Measurements from ENCODE around the gene TLR6.

TLR6 gene

GRCh38 chr4:38803833-38804653 lies 52.6 kb downstream of the TLR6 start:
- Histone ChIP-seq H4K91ac (ENCODE audit: low read depth, low read length, poor library complexity) (no peak overlapping the region), H2BK120ac (ENCODE audit: low read depth, low read length) (no peak overlapping the region), H3K4me2 (ENCODE audit: insufficient read depth, low read length, poor library complexity, severe bottlenecking) (no peak overlapping the region), H3K23ac (ENCODE audit: low read depth, low read length, poor library complexity) (no peak overlapping the region), H3K27ac (replicated peaks; ENCODE audit: low read length) (no peak overlapping the region), H3K4me1 (ENCODE audit: control insufficient read depth in 2 of 2, insufficient read depth in 1 of 2, low read depth in 1 of 2, low read length in 2 of 2) (no peaks in the 10 kb centered on the region), H2BK12ac (ENCODE audit: low read length) (no peak overlapping the region), H4K8ac (ENCODE audit: low read depth, low read length) (no peak overlapping the region), H3K9me3 (replicated peaks in 1 of 2; ENCODE audit: control insufficient read depth in 2 of 2, insufficient read depth in 1 of 2, low read depth in 1 of 2, low read length in 2 of 2) (peaks cover 7 to 8% of the 10 kb centered on the region in 2 donors), H3K9ac (ENCODE audit: low read depth, low read length, poor library complexity) (no peak overlapping the region), H3K14ac (ENCODE audit: low read length) (no peak overlapping the region), H3K27me3 (ENCODE audit: control insufficient read depth in 3 of 3, insufficient read depth in 3 of 3, low read depth in 1 of 3, low read length in 3 of 3) (peaks cover 0 to 2% (median 0%) of the 10 kb centered on the region in 3 experiments), H2AK5ac (ENCODE audit: low read depth, low read length) (no peak overlapping the region), H2BK5ac (ENCODE audit: low read length) (no peak overlapping the region), H2BK15ac (ENCODE audit: low read length) (no peak overlapping the region), H3K36me3 (replicated peaks in 1 of 2; ENCODE audit: control insufficient read depth in 2 of 2, insufficient read depth in 2 of 2, low read length in 2 of 2) (no peaks in the 10 kb centered on the region), H3K4me3 (ENCODE audit: low read length in 2 of 2) (no peak overlapping the region), H3K18ac (ENCODE audit: low read length) (no peak overlapping the region), H2AFZ (ENCODE audit: low read length) (no peak overlapping the region), H3K79me1 (ENCODE audit: low read depth, low read length) (no peaks in the 10 kb centered on the region), H3K4ac (ENCODE audit: low read length) (no peak overlapping the region)
- no peak for DNase-seq (ENCODE audit: low spot score)
- no CpG with 5 or more reads among the region's 6 CpGs for WGBS, 2 donors (ENCODE audit: extremely low coverage in 2 of 2, insufficient read length in 2 of 2, insufficient replicate concordance in 1 of 2)

- DNase-seq (ENCODE audit: low spot score): no peak
- WGBS, 2 donors (ENCODE audit: extremely low coverage in 2 of 2, insufficient read length in 2 of 2, insufficient replicate concordance in 1 of 2): no CpG with 5 or more reads among the region's 15 CpGs
- Histone ChIP-seq H2BK120ac (ENCODE audit: low read depth, low read length) (no peak overlapping the region), H3K36me3 (replicated peaks in 1 of 2; ENCODE audit: control insufficient read depth in 2 of 2, insufficient read depth in 2 of 2, low read length in 2 of 2) (no peaks in the 10 kb centered on the region), H3K18ac (ENCODE audit: low read length) (no peak overlapping the region), H3K9ac (ENCODE audit: low read depth, low read length, poor library complexity) (no peak overlapping the region), H3K4me2 (ENCODE audit: insufficient read depth, low read length, poor library complexity, severe bottlenecking) (no peak overlapping the region), H3K27me3 (ENCODE audit: control insufficient read depth in 3 of 3, insufficient read depth in 3 of 3, low read depth in 1 of 3, low read length in 3 of 3) (peaks cover 0 to 2% (median 2%) of the 10 kb centered on the region in 3 experiments), H3K14ac (ENCODE audit: low read length) (no peak overlapping the region), H3K27ac (replicated peaks; ENCODE audit: low read length) (no peak overlapping the region), H3K4ac (ENCODE audit: low read length) (no peak overlapping the region), H3K79me1 (ENCODE audit: low read depth, low read length) (no peaks in the 10 kb centered on the region), H3K4me1 (ENCODE audit: control insufficient read depth in 2 of 2, insufficient read depth in 1 of 2, low read depth in 1 of 2, low read length in 2 of 2) (no peaks in the 10 kb centered on the region), H3K23ac (ENCODE audit: low read depth, low read length, poor library complexity) (no peak overlapping the region), H4K8ac (ENCODE audit: low read depth, low read length) (no peak overlapping the region), H2BK5ac (ENCODE audit: low read length) (no peak overlapping the region), H2AK5ac (ENCODE audit: low read depth, low read length) (no peak overlapping the region), H2BK15ac (ENCODE audit: low read length) (no peak overlapping the region), H3K9me3 (replicated peaks in 1 of 2; ENCODE audit: control insufficient read depth in 2 of 2, insufficient read depth in 1 of 2, low read depth in 1 of 2, low read length in 2 of 2) (peaks cover 7 to 8% of the 10 kb centered on the region in 2 donors), H2AFZ (ENCODE audit: low read length) (no peak overlapping the region), H3K4me3 (ENCODE audit: low read length in 2 of 2) (no peak overlapping the region), H2BK12ac (ENCODE audit: low read length) (no peak overlapping the region), H4K91ac (ENCODE audit: low read depth, low read length, poor library complexity) (no peak overlapping the region)
Observed at GRCh38 chr4:38802561-38803355, 53.9 kb downstream of the TLR6 start.

- H3K4me3 ChIP-seq (ENCODE audit: low read length in 2 of 2): no peak overlapping the region
- no peak overlapping the region for H2AK5ac ChIP-seq (ENCODE audit: low read depth, low read length)
- H3K9me3 ChIP-seq (replicated peaks in 1 of 2; ENCODE audit: control insufficient read depth in 2 of 2, insufficient read depth in 1 of 2, low read depth in 1 of 2, low read length in 2 of 2): peaks cover 7 to 8% of the 10 kb centered on the region in 2 donors
- no peak overlapping the region for H4K8ac ChIP-seq (ENCODE audit: low read depth, low read length)
- H3K27ac ChIP-seq (replicated peaks; ENCODE audit: low read length): no peak overlapping the region
- no CpG with 5 or more reads among the region's 3 CpGs for WGBS, 2 donors (ENCODE audit: extremely low coverage in 2 of 2, insufficient read length in 2 of 2, insufficient replicate concordance in 1 of 2)
- H3K9ac ChIP-seq (ENCODE audit: low read depth, low read length, poor library complexity): no peak overlapping the region
- no peak overlapping the region for H3K14ac ChIP-seq (ENCODE audit: low read length)
- no peak overlapping the region for H3K4me2 ChIP-seq (ENCODE audit: insufficient read depth, low read length, poor library complexity, severe bottlenecking)
- H3K23ac ChIP-seq (ENCODE audit: low read depth, low read length, poor library complexity): no peak overlapping the region
- H2BK15ac ChIP-seq (ENCODE audit: low read length): no peak overlapping the region
- no peak overlapping the region for H4K91ac ChIP-seq (ENCODE audit: low read depth, low read length, poor library complexity)
- peaks cover 0 to 2% (median 2%) of the 10 kb centered on the region in 3 experiments for H3K27me3 ChIP-seq (ENCODE audit: control insufficient read depth in 3 of 3, insufficient read depth in 3 of 3, low read depth in 1 of 3, low read length in 3 of 3)
- H3K79me1 ChIP-seq (ENCODE audit: low read depth, low read length): no peaks in the 10 kb centered on the region
- H3K36me3 ChIP-seq (replicated peaks in 1 of 2; ENCODE audit: control insufficient read depth in 2 of 2, insufficient read depth in 2 of 2, low read length in 2 of 2): no peaks in the 10 kb centered on the region
- no peak overlapping the region for H3K18ac ChIP-seq (ENCODE audit: low read length)
- H2AFZ ChIP-seq (ENCODE audit: low read length): no peak overlapping the region
- H3K4ac ChIP-seq (ENCODE audit: low read length): no peak overlapping the region
- no peak overlapping the region for H2BK5ac ChIP-seq (ENCODE audit: low read length)
- no peak for DNase-seq (ENCODE audit: low spot score)
- H2BK12ac ChIP-seq (ENCODE audit: low read length): no peak overlapping the region
- no peak overlapping the region for H2BK120ac ChIP-seq (ENCODE audit: low read depth, low read length)
- no peaks in the 10 kb centered on the region for H3K4me1 ChIP-seq (ENCODE audit: control insufficient read depth in 2 of 2, insufficient read depth in 1 of 2, low read depth in 1 of 2, low read length in 2 of 2)
Observed at GRCh38 chr4:38800961-38801450, 55.6 kb downstream of the TLR6 start.

GRCh38 chr4:38800366-38800765 lies 56.3 kb downstream of the TLR6 start:
- Histone ChIP-seq H2AFZ (ENCODE audit: low read length) (no peak overlapping the region), H3K27ac (replicated peaks; ENCODE audit: low read length) (no peak overlapping the region), H3K18ac (ENCODE audit: low read length) (no peak overlapping the region), H3K79me1 (ENCODE audit: low read depth, low read length) (no peaks in the 10 kb centered on the region), H3K27me3 (ENCODE audit: control insufficient read depth in 3 of 3, insufficient read depth in 3 of 3, low read depth in 1 of 3, low read length in 3 of 3) (peaks cover 0 to 2% (median 2%) of the 10 kb centered on the region in 3 experiments), H4K8ac (ENCODE audit: low read depth, low read length) (no peak overlapping the region), H2BK15ac (ENCODE audit: low read length) (no peak overlapping the region), H4K91ac (ENCODE audit: low read depth, low read length, poor library complexity) (no peak overlapping the region), H3K4me3 (ENCODE audit: low read length in 2 of 2) (no peak overlapping the region), H3K9ac (ENCODE audit: low read depth, low read length, poor library complexity) (no peak overlapping the region), H2BK12ac (ENCODE audit: low read length) (no peak overlapping the region), H3K14ac (ENCODE audit: low read length) (no peak overlapping the region), H2BK120ac (ENCODE audit: low read depth, low read length) (no peak overlapping the region), H3K4ac (ENCODE audit: low read length) (no peak overlapping the region), H3K4me1 (ENCODE audit: control insufficient read depth in 2 of 2, insufficient read depth in 1 of 2, low read depth in 1 of 2, low read length in 2 of 2) (no peaks in the 10 kb centered on the region), H3K23ac (ENCODE audit: low read depth, low read length, poor library complexity) (no peak overlapping the region), H2BK5ac (ENCODE audit: low read length) (no peak overlapping the region), H3K4me2 (ENCODE audit: insufficient read depth, low read length, poor library complexity, severe bottlenecking) (no peak overlapping the region), H2AK5ac (ENCODE audit: low read depth, low read length) (no peak overlapping the region), H3K9me3 (replicated peaks in 1 of 2; ENCODE audit: control insufficient read depth in 2 of 2, insufficient read depth in 1 of 2, low read depth in 1 of 2, low read length in 2 of 2) (peaks cover 7 to 8% of the 10 kb centered on the region in 2 donors), H3K36me3 (replicated peaks in 1 of 2; ENCODE audit: control insufficient read depth in 2 of 2, insufficient read depth in 2 of 2, low read length in 2 of 2) (no peaks in the 10 kb centered on the region)
- no CpG with 5 or more reads among the region's 2 CpGs for WGBS, 2 donors (ENCODE audit: extremely low coverage in 2 of 2, insufficient read length in 2 of 2, insufficient replicate concordance in 1 of 2)
- DNase-seq (ENCODE audit: low spot score): no peak
